Measurements from ENCODE around the gene CTNNB1. TPM values are rescaled to one million over a fixed set of nuclear protein-coding genes. Genes with fewer than 3 reads are reported as not detected.

CTNNB1 gene
- total RNA-seq, 1 experiment from 2014 or later, result 258 TPM

DNA sequence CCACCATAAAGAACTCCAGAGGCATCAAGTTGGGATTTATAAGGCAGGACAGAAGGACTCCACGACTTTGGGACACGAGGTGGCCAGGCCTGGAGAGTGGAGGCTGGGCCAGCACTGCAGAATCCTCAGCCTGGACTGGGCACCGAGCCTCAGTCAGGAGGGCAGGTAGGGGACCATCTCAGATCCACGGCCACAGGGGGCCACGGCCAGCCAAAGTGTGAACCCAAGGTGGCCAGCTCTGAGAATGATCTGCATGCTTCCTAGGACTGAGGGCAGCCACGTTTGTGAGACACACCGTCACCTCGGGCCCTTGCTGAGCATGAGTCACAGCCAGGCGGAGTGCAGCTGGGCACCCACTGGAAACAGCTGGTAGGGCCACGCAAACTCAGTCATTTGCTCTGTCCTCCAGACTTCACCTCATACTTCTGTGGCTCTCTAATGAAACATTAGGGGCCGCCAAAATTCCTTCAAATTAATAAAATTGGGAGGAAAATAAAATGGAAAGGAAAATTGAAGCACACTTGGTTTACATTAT, 65.8 kb downstream of the CTNNB1 start:
- intact Hi-C loops (cut with micrococcal nuclease; ENCODE audit: unreplicated experiment), result no loop called here
- DNase-seq, result peak; percentile 17
- TF ChIP-seq, protein P1, sequence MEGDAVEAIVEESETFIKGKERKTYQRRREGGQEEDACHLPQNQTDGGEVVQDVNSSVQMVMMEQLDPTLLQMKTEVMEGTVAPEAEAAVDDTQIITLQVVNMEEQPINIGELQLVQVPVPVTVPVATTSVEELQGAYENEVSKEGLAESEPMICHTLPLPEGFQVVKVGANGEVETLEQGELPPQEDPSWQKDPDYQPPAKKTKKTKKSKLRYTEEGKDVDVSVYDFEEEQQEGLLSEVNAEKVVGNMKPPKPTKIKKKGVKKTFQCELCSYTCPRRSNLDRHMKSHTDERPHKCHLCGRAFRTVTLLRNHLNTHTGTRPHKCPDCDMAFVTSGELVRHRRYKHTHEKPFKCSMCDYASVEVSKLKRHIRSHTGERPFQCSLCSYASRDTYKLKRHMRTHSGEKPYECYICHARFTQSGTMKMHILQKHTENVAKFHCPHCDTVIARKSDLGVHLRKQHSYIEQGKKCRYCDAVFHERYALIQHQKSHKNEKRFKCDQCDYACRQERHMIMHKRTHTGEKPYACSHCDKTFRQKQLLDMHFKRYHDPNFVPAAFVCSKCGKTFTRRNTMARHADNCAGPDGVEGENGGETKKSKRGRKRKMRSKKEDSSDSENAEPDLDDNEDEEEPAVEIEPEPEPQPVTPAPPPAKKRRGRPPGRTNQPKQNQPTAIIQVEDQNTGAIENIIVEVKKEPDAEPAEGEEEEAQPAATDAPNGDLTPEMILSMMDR (IDR thresholded peaks at IDR 0.05; ENCODE audit: unreplicated experiment), result no peak
- H3K27ac Mint-ChIP-seq (ENCODE audit: unreplicated experiment), result no peak overlapping the region
- H3K27me3 Mint-ChIP-seq (ENCODE audit: unreplicated experiment), result no peaks in the 10 kb centered on the region
- CTCF ChIA-PET, result no interaction called here
- H3K4me1 Mint-ChIP-seq (ENCODE audit: low read depth, unreplicated experiment), result peaks cover 23% of the 10 kb centered on the region
- BruUV-seq (replicated peaks), result no TSS peak
- H3K9me3 Mint-ChIP-seq (ENCODE audit: low read depth, unreplicated experiment), result peaks cover 3% of the 10 kb centered on the region
- no peak overlapping the region for H3K4me3 Mint-ChIP-seq (ENCODE audit: low read depth, unreplicated experiment)
- no peaks in the 10 kb centered on the region for H3K36me3 Mint-ChIP-seq (ENCODE audit: insufficient read depth, unreplicated experiment)

DNA sequence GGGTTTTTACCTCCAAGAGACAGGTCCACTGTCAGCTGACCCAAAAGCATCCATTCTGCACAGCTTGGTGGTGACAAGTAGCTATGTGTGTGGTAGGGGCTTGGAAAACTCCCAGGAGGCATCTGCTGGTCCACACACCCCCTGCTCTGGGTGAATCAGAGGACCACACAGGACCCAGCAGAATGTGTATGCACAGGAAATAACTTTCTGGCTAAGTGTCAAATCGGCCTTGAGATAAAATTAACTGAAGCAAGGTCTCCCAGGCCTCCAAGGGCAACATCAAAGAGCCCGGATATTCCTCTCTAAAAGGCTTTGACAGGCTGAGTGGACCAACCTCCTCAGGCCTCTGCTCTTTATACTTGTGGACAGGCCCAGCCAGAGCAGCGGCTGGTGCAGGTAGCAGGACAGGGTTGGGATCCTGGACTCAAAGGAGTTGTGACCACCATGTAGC, 66.5 kb downstream of the CTNNB1 start:
- peaks cover 23% of the 10 kb centered on the region for H3K4me1 Mint-ChIP-seq (ENCODE audit: low read depth, unreplicated experiment)

DNA sequence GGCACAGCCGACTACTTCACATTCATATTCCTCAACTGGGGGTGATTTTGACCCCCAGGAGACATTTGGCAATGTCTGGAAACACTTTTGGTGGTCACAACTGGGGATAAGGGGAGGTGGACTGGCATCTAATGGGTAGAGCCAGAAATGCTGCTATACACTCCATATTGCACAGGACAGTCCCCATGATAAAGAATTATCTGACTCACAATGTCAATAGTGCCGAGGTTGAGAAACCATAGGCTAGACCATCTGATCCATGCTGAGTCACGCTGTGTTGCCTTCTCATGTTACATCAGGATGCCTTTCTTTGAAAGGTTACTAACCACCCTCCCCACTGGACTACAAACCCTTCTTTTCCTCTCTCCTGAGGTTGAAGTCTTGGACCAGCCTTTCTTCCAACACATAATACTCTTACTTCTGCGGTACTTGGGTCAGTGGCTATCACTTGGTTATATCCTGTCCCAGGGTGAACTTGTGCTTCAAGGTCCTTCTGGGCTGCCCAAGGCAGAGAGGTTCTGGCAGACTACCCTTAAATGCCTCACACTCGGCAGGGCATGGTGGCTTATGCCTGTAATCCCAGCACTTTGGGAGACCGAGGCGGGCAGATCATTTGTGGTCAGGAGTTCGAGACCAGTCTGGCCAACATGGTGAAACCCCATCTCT, 68.8 kb downstream of the CTNNB1 start:
- Mint-ChIP-seq H3K4me3 (ENCODE audit: low read depth, unreplicated experiment) (no peak overlapping the region), H3K9me3 (ENCODE audit: low read depth, unreplicated experiment) (peaks cover 5% of the 10 kb centered on the region), H3K27ac (ENCODE audit: unreplicated experiment) (peak overlapping the region; percentile 61), H3K4me1 (ENCODE audit: low read depth, unreplicated experiment) (peaks cover 23% of the 10 kb centered on the region), H3K36me3 (ENCODE audit: insufficient read depth, unreplicated experiment) (no peaks in the 10 kb centered on the region), H3K27me3 (ENCODE audit: unreplicated experiment) (no peaks in the 10 kb centered on the region)
- DNase-seq, result peak; percentile 67
- TF ChIP-seq, protein P1 (IDR thresholded peaks at IDR 0.05; ENCODE audit: unreplicated experiment), result no peak
- CTCF ChIA-PET, result no interaction called here
- BruUV-seq (replicated peaks), result no TSS peak
- intact Hi-C loops (cut with micrococcal nuclease; ENCODE audit: unreplicated experiment), result no loop called here

More for the DNA sequence above, 66.5 kb downstream of the CTNNB1 start:
- Mint-ChIP-seq H3K36me3 (ENCODE audit: insufficient read depth, unreplicated experiment) (no peaks in the 10 kb centered on the region), H3K27ac (ENCODE audit: unreplicated experiment) (no peak overlapping the region), H3K27me3 (ENCODE audit: unreplicated experiment) (no peaks in the 10 kb centered on the region), H3K9me3 (ENCODE audit: low read depth, unreplicated experiment) (peaks cover 3% of the 10 kb centered on the region), H3K4me3 (ENCODE audit: low read depth, unreplicated experiment) (no peak overlapping the region)
- no TSS peak for BruUV-seq (replicated peaks)
- no peak for DNase-seq
- CTCF ChIA-PET, result no interaction called here
- TF ChIP-seq, protein P1 (IDR thresholded peaks at IDR 0.05; ENCODE audit: unreplicated experiment), result no peak
- intact Hi-C loops (cut with micrococcal nuclease; ENCODE audit: unreplicated experiment), result no loop called here

DNA sequence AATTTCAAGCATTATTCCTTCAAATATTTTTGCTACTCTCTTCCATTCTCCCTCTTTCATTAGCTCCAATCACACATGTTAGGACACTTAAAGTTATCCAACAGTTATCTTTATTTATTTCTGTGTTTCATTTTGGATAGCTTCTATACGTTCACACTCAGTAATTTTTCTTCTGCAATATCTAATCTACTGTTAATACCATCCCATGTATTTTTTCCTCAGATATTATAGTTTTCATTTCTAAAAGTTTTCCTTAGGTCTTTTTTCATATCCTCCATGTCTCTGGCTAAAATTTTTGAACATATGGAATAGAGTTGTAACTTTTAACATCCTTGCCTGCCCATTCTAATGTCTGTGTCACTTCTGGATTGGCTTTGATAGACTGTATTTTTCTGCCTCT, 73.4 kb downstream of the CTNNB1 start:
- peaks cover 2% of the 10 kb centered on the region for H3K9me3 Mint-ChIP-seq (ENCODE audit: low read depth, unreplicated experiment)
- intact Hi-C loops (cut with micrococcal nuclease; ENCODE audit: unreplicated experiment), result no loop called here
- BruUV-seq (replicated peaks), result no TSS peak

More for the DNA sequence above, 73.4 kb downstream of the CTNNB1 start:
- CTCF ChIA-PET, result no interaction called here
- Mint-ChIP-seq H3K4me3 (ENCODE audit: low read depth, unreplicated experiment) (no peak overlapping the region), H3K4me1 (ENCODE audit: low read depth, unreplicated experiment) (peaks cover 46% of the 10 kb centered on the region), H3K36me3 (ENCODE audit: insufficient read depth, unreplicated experiment) (no peaks in the 10 kb centered on the region), H3K27me3 (ENCODE audit: unreplicated experiment) (no peaks in the 10 kb centered on the region), H3K27ac (ENCODE audit: unreplicated experiment) (no peak overlapping the region)
- TF ChIP-seq, protein P1 (IDR thresholded peaks at IDR 0.05; ENCODE audit: unreplicated experiment), result no peak
- no peak for DNase-seq

All from Calu3 (cell line).